ENCODE results near the gene SYDE1. TPM values are rescaled to one million over a fixed set of nuclear protein-coding genes. Genes with fewer than 3 reads are reported as not detected.
"Not testable (repeated sequence)": the region's sequence is repeated elsewhere in the genome, so short reads cannot be mapped to it uniquely, and the experiment has no call there.

Gene SYDE1, protein sequence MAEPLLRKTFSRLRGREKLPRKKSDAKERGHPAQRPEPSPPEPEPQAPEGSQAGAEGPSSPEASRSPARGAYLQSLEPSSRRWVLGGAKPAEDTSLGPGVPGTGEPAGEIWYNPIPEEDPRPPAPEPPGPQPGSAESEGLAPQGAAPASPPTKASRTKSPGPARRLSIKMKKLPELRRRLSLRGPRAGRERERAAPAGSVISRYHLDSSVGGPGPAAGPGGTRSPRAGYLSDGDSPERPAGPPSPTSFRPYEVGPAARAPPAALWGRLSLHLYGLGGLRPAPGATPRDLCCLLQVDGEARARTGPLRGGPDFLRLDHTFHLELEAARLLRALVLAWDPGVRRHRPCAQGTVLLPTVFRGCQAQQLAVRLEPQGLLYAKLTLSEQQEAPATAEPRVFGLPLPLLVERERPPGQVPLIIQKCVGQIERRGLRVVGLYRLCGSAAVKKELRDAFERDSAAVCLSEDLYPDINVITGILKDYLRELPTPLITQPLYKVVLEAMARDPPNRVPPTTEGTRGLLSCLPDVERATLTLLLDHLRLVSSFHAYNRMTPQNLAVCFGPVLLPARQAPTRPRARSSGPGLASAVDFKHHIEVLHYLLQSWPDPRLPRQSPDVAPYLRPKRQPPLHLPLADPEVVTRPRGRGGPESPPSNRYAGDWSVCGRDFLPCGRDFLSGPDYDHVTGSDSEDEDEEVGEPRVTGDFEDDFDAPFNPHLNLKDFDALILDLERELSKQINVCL
- 37.7 and 38.3 TPM in 2 replicates for total RNA-seq (2014; rRNA removed; shearing (Covaris generic))

DNA sequence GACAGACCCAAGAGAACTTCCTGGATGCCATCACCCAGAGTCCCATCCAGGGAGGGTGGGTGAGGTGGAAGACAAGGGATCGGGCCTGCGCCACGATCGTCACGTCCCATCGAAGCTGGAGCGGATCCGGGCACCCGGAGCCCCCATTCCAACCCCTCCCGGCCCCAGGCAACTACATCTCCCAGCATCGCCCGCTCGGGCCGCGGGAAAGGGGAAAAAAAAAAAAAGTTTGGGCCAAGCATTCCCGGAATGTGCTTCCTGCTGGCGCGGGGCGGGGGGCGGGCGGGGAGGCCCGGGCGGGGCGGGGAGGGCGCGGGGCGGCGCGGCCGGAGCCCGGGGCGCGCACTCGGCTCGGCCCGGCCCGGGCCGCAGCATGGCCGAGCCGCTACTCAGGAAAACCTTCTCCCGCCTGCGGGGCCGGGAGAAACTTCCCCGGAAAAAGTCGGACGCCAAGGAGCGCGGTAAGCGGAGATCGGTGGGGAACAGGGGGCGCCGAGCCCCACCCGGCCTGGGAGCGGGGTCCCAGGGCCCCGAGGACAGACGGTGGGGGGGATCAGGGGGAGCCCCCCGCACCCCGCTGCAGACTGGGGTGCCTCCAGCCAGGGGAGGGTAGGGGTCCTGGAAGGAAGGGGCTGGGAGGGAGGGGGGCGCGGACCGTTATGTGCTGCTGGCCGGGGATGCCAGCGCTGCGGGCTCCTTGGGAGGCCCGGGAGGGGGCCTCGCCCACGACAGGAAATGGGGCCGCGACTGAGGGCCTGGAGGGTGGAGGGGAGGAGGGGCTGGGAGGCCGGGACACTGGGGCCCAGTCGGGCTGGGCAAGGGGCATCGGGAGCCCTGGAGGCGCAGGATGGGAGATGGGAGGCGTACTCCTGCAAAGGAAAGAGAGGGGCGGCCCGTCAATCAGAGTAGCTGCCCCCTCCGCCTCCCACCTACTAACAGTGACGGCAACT is at the start of gene SYDE1:
TSS of gene SYDE1 (plus strand) at position 341 of the 950 bp plus-strand sequence. CDS start at position 374, 33 bp downstream.
- peak within 1 kb of the TSS; percentile 98 for H3K4me3 ChIP-seq
- peaks cover 30% of the 10 kb centered on the region for H3K36me3 ChIP-seq
- peak within 1 kb of the TSS; percentile 87 for H3K27ac ChIP-seq
- H3K9me3 ChIP-seq (replicated peaks), result peaks cover 7% of the 10 kb centered on the region; the same call in 1 of the 2 replicates
- peak; percentile 83 to 84 for DNase-seq
- no peaks in the 10 kb centered on the region for H3K4me1 ChIP-seq
- H3K27me3 ChIP-seq, result no peaks in the 10 kb centered on the region

DNA sequence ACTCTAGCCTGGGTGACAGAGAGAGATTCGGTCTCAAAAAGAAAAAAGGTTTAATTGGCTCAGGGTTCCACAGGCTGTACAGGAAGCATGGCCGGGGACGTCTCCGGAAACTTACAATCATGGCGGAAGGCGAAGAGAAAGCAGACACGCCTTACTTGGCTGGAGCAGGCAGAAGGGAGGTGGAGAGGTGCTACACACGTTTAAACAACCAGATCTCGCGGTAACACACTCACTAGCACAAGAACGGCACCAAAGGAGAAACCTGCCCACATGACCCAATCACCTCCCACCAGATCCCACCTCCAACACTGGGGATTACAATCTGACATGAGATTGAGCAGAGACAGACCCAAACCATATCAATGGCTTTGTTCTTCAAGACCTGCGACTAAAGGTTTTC is 45.2 kb upstream of the SYDE1 start:
- no peak for DNase-seq
- no peaks in the 10 kb centered on the region for H3K4me1 ChIP-seq
- no peaks in the 10 kb centered on the region for H3K36me3 ChIP-seq
- peaks cover 5% of the 10 kb centered on the region for H3K27me3 ChIP-seq
- H3K9me3 ChIP-seq (replicated peaks), result 0 out of 2 replicates have a peak, but pooled peaks cover 4% of the 10 kb centered on the region
- no peak overlapping the region for H3K27ac ChIP-seq
- no peak overlapping the region for H3K4me3 ChIP-seq

DNA sequence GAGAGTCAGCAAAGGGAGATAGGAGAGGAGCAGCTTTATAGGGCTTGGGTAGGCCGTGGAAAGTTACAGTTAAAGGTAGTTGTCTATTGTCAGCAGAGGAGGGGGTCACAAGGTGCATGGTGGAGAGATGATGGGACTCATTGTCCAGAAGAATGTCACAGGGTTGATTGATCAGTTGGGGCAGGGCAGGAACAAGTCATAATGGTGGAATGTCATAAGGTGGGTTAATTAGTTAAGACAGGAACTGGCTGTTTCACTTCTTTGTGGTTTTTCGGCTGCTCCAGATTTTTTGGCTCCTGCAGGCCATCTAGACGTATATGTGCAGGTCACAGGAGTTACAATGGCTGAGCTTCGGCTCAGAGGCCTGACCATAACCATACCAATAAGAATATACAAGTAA is 36.8 kb upstream of the SYDE1 start:
- not testable (repeated sequence) for H3K9me3 ChIP-seq (replicated peaks); H3K36me3 ChIP-seq; H3K27ac ChIP-seq; H3K4me1 ChIP-seq; DNase-seq; H3K4me3 ChIP-seq
- H3K27me3 ChIP-seq, result peaks cover 10% of the 10 kb centered on the region

DNA sequence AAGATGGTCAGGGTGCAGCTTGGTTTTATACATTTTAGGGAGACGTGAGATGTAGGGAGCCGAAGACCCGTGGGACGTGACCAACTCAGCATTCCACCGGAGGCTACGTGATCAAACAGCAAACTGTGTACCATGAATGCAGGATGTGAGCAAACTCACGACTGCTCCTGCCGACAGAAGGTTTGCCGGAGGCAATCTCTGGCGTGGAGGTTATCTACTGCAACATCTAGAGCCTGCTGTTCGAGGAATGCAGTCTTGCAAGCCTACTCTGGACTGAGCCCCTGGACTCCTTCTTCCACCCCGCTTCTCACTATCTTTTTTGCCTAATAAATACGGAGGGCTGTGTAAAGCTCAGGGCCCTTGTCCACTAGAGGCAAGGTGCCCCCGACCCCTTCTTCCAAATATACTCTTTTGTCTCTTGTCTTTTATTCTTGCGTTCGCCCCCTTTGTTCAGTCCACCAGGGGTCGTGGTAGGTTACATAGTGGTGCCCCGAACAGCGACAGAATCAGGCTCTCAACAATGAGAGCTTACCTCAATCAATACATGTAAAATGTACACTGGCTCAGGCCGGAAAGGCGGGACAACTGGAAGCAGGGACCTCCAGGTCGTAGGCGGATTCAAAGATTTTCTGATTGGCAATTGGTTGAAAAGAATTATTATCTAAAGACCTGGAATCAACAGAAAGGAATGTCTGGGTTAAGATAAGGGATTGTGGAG is 34.1 kb upstream of the SYDE1 start:
- Histone ChIP-seq H3K27ac (no peak overlapping the region), H3K36me3 (no peaks in the 10 kb centered on the region), H3K4me1 (no peaks in the 10 kb centered on the region), H3K27me3 (peaks cover 5% of the 10 kb centered on the region), H3K4me3 (no peak overlapping the region), H3K9me3 (replicated peaks) (no peaks in the 10 kb centered on the region)
- peak in 1 of 2 experiments; percentile 22 for DNase-seq

- H3K4me3 ChIP-seq, result no peak overlapping the region
- H3K9me3 ChIP-seq (replicated peaks), result no peaks in the 10 kb centered on the region
- DNase-seq, result no peak
- H3K27ac ChIP-seq, result no peak overlapping the region
- peaks cover 3% of the 10 kb centered on the region; the same call in 1 of the 2 replicates for H3K27me3 ChIP-seq
- H3K4me1 ChIP-seq, result no peaks in the 10 kb centered on the region
- H3K36me3 ChIP-seq, result no peaks in the 10 kb centered on the region
Measured at GRCh38 chr19:15074371-15074770, 32.8 kb upstream of the SYDE1 start.

- no peak for DNase-seq
- no peak overlapping the region for H3K27ac ChIP-seq
- H3K36me3 ChIP-seq, result no peaks in the 10 kb centered on the region
- H3K9me3 ChIP-seq (replicated peaks), result no peaks in the 10 kb centered on the region
- H3K4me3 ChIP-seq, result no peak overlapping the region
- no peaks in the 10 kb centered on the region for H3K4me1 ChIP-seq
- peaks cover 3% of the 10 kb centered on the region; the same call in 1 of the 2 replicates for H3K27me3 ChIP-seq
Measured at GRCh38 chr19:15075806-15076205, 31.4 kb upstream of the SYDE1 start.

- not testable (repeated sequence) for H3K9me3 ChIP-seq (replicated peaks); H3K27ac ChIP-seq; H3K4me3 ChIP-seq; H3K4me1 ChIP-seq; H3K36me3 ChIP-seq
- H3K27me3 ChIP-seq, result peaks cover 13% of the 10 kb centered on the region; the same call in 1 of the 2 replicates
- peak in 1 of 2 experiments; percentile 56 for DNase-seq
Measured at GRCh38 chr19:15080002-15080401, 27.2 kb upstream of the SYDE1 start.

DNA sequence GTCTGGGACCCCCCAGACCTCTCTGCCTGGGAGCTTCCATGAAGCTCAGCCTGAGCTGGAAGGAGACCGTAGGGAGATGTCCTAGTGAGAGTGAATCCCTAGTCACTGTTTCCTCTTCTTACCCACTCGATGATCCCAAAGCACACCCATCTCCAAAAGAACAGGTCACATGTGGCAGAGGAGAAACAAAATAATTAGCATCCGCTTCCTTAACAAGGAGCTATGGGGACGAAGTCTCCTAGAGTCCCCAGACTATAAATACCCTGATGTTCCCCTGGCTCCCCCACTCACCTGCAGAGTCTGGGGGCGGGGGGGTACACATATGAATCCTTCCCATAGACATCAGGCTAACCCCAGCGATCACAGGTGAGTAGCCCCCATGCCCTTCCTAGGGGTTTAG is 25.3 kb upstream of the SYDE1 start, which contains the start of gene OR1I1:
TSS of gene OR1I1 (plus strand) at position 301 of the 400 bp plus-strand sequence. CDS start 4,855 bp downstream, outside the sequence.
- Histone ChIP-seq H3K36me3 (no peaks in the 10 kb centered on the region), H3K9me3 (replicated peaks) (no peaks in the 10 kb centered on the region), H3K4me1 (no peaks in the 10 kb centered on the region), H3K27ac (no peak within 1 kb of the TSS), H3K4me3 (no peak within 1 kb of the TSS), H3K27me3 (peaks cover 28% of the 10 kb centered on the region)
- no peak for DNase-seq

DNA sequence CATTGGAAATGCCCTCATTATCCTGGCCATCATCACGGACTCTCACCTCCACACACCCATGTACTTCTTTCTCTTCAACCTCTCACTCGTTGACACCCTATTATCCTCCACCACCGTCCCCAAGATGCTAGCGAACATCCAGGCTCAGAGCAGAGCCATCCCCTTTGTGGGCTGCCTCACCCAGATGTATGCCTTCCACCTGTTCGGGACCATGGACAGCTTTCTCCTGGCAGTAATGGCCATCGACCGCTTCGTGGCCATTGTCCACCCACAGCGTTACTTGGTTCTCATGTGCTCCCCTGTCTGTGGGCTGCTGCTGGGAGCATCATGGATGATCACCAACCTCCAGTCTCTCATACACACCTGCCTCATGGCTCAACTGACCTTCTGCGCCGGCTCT is 20.0 kb upstream of the SYDE1 start:
- no peak overlapping the region for H3K27ac ChIP-seq
- H3K9me3 ChIP-seq (replicated peaks), result no peaks in the 10 kb centered on the region
- no peak overlapping the region for H3K4me3 ChIP-seq
- DNase-seq, result no peak
- peaks cover 28% of the 10 kb centered on the region for H3K27me3 ChIP-seq
- no peaks in the 10 kb centered on the region for H3K36me3 ChIP-seq
- peaks cover 2% of the 10 kb centered on the region; the same call in 1 of the 2 replicates for H3K4me1 ChIP-seq

- no peaks in the 10 kb centered on the region; the same call in none of the 2 replicates for H3K27me3 ChIP-seq
- no peak overlapping the region for H3K4me3 ChIP-seq
- peaks cover 4% of the 10 kb centered on the region; the same call in 1 of the 2 replicates for H3K4me1 ChIP-seq
- H3K27ac ChIP-seq, result no peak overlapping the region
- DNase-seq, result peak; percentile 73 to 91
- no peaks in the 10 kb centered on the region for H3K9me3 ChIP-seq (replicated peaks)
- H3K36me3 ChIP-seq, result no peaks in the 10 kb centered on the region
Measured at GRCh38 chr19:15091918-15092753, 15.1 kb upstream of the SYDE1 start.

- no peak overlapping the region for H3K27ac ChIP-seq
- H3K4me1 ChIP-seq, result peaks cover 4% of the 10 kb centered on the region; the same call in 1 of the 2 replicates
- H3K27me3 ChIP-seq, result peaks cover under 1% of the 10 kb centered on the region
- no peak for DNase-seq
- no peak overlapping the region for H3K4me3 ChIP-seq
- no peaks in the 10 kb centered on the region for H3K36me3 ChIP-seq
- no peaks in the 10 kb centered on the region for H3K9me3 ChIP-seq (replicated peaks)
Measured at GRCh38 chr19:15093001-15093400, 14.2 kb upstream of the SYDE1 start.

DNA sequence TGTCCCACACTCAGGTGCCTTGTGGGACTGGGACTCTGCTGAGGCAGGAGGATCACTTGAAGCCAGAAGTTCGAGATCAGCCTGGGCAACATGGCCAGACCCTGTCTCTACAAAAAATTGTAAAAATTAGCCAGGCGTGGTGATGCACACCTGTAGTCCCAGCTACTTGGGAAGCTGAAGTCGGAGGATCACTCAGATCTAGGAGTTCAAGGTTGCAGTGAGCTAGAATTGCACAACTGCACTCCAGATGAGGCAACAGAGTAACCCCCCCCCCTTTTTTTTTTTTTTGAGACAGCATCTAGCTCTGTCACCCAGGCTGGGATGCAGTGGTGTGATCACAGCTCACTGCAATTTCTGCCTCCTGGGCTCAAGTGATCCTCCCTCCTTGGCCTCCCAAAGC is 11.0 kb upstream of the SYDE1 start:
- no peaks in the 10 kb centered on the region for H3K36me3 ChIP-seq
- H3K9me3 ChIP-seq (replicated peaks), result no peaks in the 10 kb centered on the region
- H3K27me3 ChIP-seq, result peaks cover 11% of the 10 kb centered on the region
- no peak overlapping the region for H3K27ac ChIP-seq
- no peak for DNase-seq
- H3K4me3 ChIP-seq, result no peak overlapping the region
- H3K4me1 ChIP-seq, result peaks cover 4% of the 10 kb centered on the region; the same call in 1 of the 2 replicates

DNA sequence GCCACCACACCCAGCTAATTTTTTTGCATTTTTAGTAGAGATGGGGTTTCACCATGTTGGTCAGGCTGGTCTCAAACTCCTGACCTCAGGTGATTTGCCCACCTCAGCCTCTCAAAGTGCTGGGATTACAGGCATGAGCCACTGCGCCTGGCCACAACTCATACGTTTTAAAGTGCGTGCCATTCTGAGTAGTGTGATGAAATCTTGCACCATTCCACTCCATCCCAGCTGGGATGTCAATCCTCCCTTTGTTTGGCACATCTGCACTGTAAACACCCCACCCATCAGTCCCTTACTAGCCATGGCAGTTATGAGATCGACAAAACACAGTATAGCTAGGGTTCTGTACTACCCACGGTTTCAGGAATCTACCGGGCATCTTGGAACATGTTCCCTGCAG is 9.2 kb upstream of the SYDE1 start:
- DNase-seq; H3K4me3 ChIP-seq; H3K9me3 ChIP-seq (replicated peaks); H3K4me1 ChIP-seq; H3K36me3 ChIP-seq; H3K27ac ChIP-seq: not testable (repeated sequence)
- H3K27me3 ChIP-seq, result peaks cover 11% of the 10 kb centered on the region

All from SJCRH30 (cell line).